SIG-M5 treated with dmso at 0.1 percent for 504 hours (cell line): ENCODE results near the gene C3orf33.
A peak's percentile ranks its signal among the peaks of the same experiment; 100 is the strongest.
"Not testable (repeated sequence)": the region's sequence is repeated elsewhere in the genome, so short reads cannot be mapped to it uniquely, and the experiment has no call there.

ENCODE experiments used
- DNase-seq: peaks from one replicate; lab custom pipeline; 2025; ENCODE audit not compliant: unreplicated experiment; lab: John Stamatoyannopoulos, UW

Gene C3orf33

GRCh38 chr3:155805802-155806618 is at the start of gene C3orf33:
Gene C3orf33 (minus strand): TSS chr3:155806278. CDS start chr3:155806252, 26 bp downstream.
- DNase-seq, result peak; percentile 77

- peak; percentile 100 for DNase-seq
Observed at GRCh38 chr3:155854141-155854940, 48.3 kb upstream of the C3orf33 start, which contains the start of gene SLC33A1. Gene SLC33A1 (minus strand): TSS chr3:155854427. CDS start chr3:155853997, 430 bp downstream.

GRCh38 chr3:155853214-155854140 is 47.4 kb upstream of the C3orf33 start:
- peak; percentile 46 for DNase-seq

GRCh38 chr3:155852341-155852740 is 46.3 kb upstream of the C3orf33 start:
- no peak for DNase-seq

GRCh38 chr3:155849404-155849803 is 43.3 kb upstream of the C3orf33 start:
- not testable (repeated sequence) for DNase-seq

- no peak for DNase-seq
Observed at GRCh38 chr3:155847993-155848392, 41.9 kb upstream of the C3orf33 start.

- DNase-seq, result no peak
Observed at GRCh38 chr3:155846119-155846518, 40.0 kb upstream of the C3orf33 start.

- DNase-seq, result no peak
Observed at GRCh38 chr3:155843569-155843968, 37.5 kb upstream of the C3orf33 start.

- no peak for DNase-seq
Observed at GRCh38 chr3:155835341-155836071, 29.4 kb upstream of the C3orf33 start.

- not testable (repeated sequence) for DNase-seq
Observed at GRCh38 chr3:155828490-155829098, 22.5 kb upstream of the C3orf33 start.

- DNase-seq, result no peak
Observed at GRCh38 chr3:155815030-155815545, 9.0 kb upstream of the C3orf33 start.

- not testable (repeated sequence) for DNase-seq
Observed at GRCh38 chr3:155813224-155813623, 7.1 kb upstream of the C3orf33 start.

GRCh38 chr3:155809181-155809580 is 3.1 kb upstream of the C3orf33 start:
- no peak for DNase-seq

GRCh38 chr3:155807823-155808222 is 1.7 kb upstream of the C3orf33 start:
- no peak for DNase-seq

GRCh38 chr3:155805204-155805801 is 775 bp downstream of the C3orf33 start:
- peak; percentile 79 for DNase-seq

GRCh38 chr3:155804323-155804722 is 1.8 kb downstream of the C3orf33 start:
- no peak for DNase-seq

- DNase-seq, result no peak
Observed at GRCh38 chr3:155792532-155792931, 13.5 kb downstream of the C3orf33 start.

GRCh38 chr3:155791190-155791589 is 14.9 kb downstream of the C3orf33 start:
- DNase-seq, result peak; percentile 70
